ENCODE data around the gene CCDC159. TPM values are rescaled to one million over a fixed set of nuclear protein-coding genes. Genes with fewer than 3 reads are reported as not detected.
"Not testable (repeated sequence)": the region's sequence is repeated elsewhere in the genome, so short reads cannot be mapped to it uniquely, and the experiment has no call there.

CCDC159 gene
- polyA plus RNA-seq (2012; ENCODE audit: insufficient read depth, insufficient read length), result 30.7 TPM

- peak; percentile 99 for DNase-seq (ENCODE audit: low read depth, low spot score)
- H3K4me3 ChIP-seq (ENCODE audit: low read length), result peak within 1 kb of the TSS; percentile 87
These were observed at the start of gene CCDC159, which contains the start of gene TMEM205 for GRCh38 chr19:11346104-11346940. Gene CCDC159, plus strand, starts transcription at chr19:11346519. Its CDS starts 88 bp downstream, at chr19:11346607. Gene TMEM205, minus strand, starts transcription at chr19:11346268. Its CDS starts 649 bp downstream, at chr19:11345619.

GRCh38 chr19:11299946-11300810 lies 46.1 kb upstream of the CCDC159 start:
- no peak for DNase-seq (ENCODE audit: low read depth, low spot score)
- H3K4me3 ChIP-seq (ENCODE audit: low read length), result no peak overlapping the region

- no peak for DNase-seq (ENCODE audit: low read depth, low spot score)
These were observed 45.6 kb upstream of the CCDC159 start for GRCh38 chr19:11300811-11301120.

GRCh38 chr19:11304936-11305335 lies 41.4 kb upstream of the CCDC159 start:
- DNase-seq (ENCODE audit: low read depth, low spot score), result no peak
- H3K4me3 ChIP-seq (ENCODE audit: low read length), result no peak overlapping the region

More at GRCh38 chr19:11300811-11301120, 45.6 kb upstream of the CCDC159 start:
- H3K4me3 ChIP-seq (ENCODE audit: low read length), result no peak overlapping the region

GRCh38 chr19:11306337-11306736 lies 40.0 kb upstream of the CCDC159 start:
- no peak overlapping the region for H3K4me3 ChIP-seq (ENCODE audit: low read length)
- DNase-seq (ENCODE audit: low read depth, low spot score), result no peak

- H3K4me3 ChIP-seq (ENCODE audit: low read length); DNase-seq (ENCODE audit: low read depth, low spot score): not testable (repeated sequence)
These were observed 25.9 kb upstream of the CCDC159 start for GRCh38 chr19:11320278-11320995.

- no peak for DNase-seq (ENCODE audit: low read depth, low spot score)
- H3K4me3 ChIP-seq (ENCODE audit: low read length), result no peak overlapping the region
These were observed 24.9 kb upstream of the CCDC159 start for GRCh38 chr19:11321191-11322126.

GRCh38 chr19:11322269-11323024 lies 23.9 kb upstream of the CCDC159 start:
- no peak for DNase-seq (ENCODE audit: low read depth, low spot score)
- no peak overlapping the region for H3K4me3 ChIP-seq (ENCODE audit: low read length)

GRCh38 chr19:11323601-11324078 lies 22.7 kb upstream of the CCDC159 start:
- DNase-seq (ENCODE audit: low read depth, low spot score), result no peak
- H3K4me3 ChIP-seq (ENCODE audit: low read length), result peak overlapping the region; percentile 48

- H3K4me3 ChIP-seq (ENCODE audit: low read length), result peak overlapping the region; percentile 48
- DNase-seq (ENCODE audit: low read depth, low spot score), result peak; percentile 96
These were observed 22.1 kb upstream of the CCDC159 start for GRCh38 chr19:11324079-11324661.

- peak overlapping the region; percentile 48 for H3K4me3 ChIP-seq (ENCODE audit: low read length)
- DNase-seq (ENCODE audit: low read depth, low spot score), result no peak
These were observed 21.4 kb upstream of the CCDC159 start for GRCh38 chr19:11324748-11325389.

GRCh38 chr19:11325544-11325943 lies 20.8 kb upstream of the CCDC159 start:
- no peak for DNase-seq (ENCODE audit: low read depth, low spot score)
- no peak overlapping the region for H3K4me3 ChIP-seq (ENCODE audit: low read length)

GRCh38 chr19:11330127-11330526 lies 16.2 kb upstream of the CCDC159 start:
- H3K4me3 ChIP-seq (ENCODE audit: low read length), result no peak overlapping the region
- no peak for DNase-seq (ENCODE audit: low read depth, low spot score)

GRCh38 chr19:11331502-11331901 lies 14.8 kb upstream of the CCDC159 start:
- no peak overlapping the region for H3K4me3 ChIP-seq (ENCODE audit: low read length)
- DNase-seq (ENCODE audit: low read depth, low spot score), result no peak

- H3K4me3 ChIP-seq (ENCODE audit: low read length), result no peak overlapping the region
- no peak for DNase-seq (ENCODE audit: low read depth, low spot score)
These were observed 13.5 kb upstream of the CCDC159 start for GRCh38 chr19:11332822-11333221.

GRCh38 chr19:11333838-11334237 lies 12.5 kb upstream of the CCDC159 start:
- not testable (repeated sequence) for DNase-seq (ENCODE audit: low read depth, low spot score); H3K4me3 ChIP-seq (ENCODE audit: low read length)

Data from Jurkat, Clone E6-1 (cell line).